Right lung (tissue), 5 donors: ENCODE data around the gene LRFN3. TPM values are rescaled to one million over a fixed set of nuclear protein-coding genes. Genes with fewer than 3 reads are reported as not detected.
"Not testable (repeated sequence)": the region's sequence is repeated elsewhere in the genome, so short reads cannot be mapped to it uniquely, and the experiment has no call there.

Experiments
- DNase-seq, 2 donors: peaks; one replicate each; pipeline ENCODE4 v3.0.0-alpha.2; 2013
- polyA plus RNA-seq, 5 donors: library from polyadenylated mRNA; unstranded; fragments of 120-200 nt; gene quantifications; one replicate each; pipeline versions ENCODE4 v1.2.1 to v1.2.3, GENCODE V29; 2013; ENCODE audit warnings: inconsistent platforms in 1 of 5, low replicate concordance in 1 of 5; ENCODE audit not compliant: insufficient read length in 5 of 5, insufficient read depth in 1 of 5

LRFN3 gene
- polyA plus RNA-seq, 5 donors: 6.5 to 18.2 (median 7.7) TPM

- DNase-seq: peak; percentile 54 to 55
Measured at GRCh38 chr19:35963514-35963913, 27.3 kb downstream of the LRFN3 start.

- DNase-seq: no peak
Measured at GRCh38 chr19:35966771-35967170, 30.6 kb downstream of the LRFN3 start.

GRCh38 chr19:35973487-35973886, 37.3 kb downstream of the LRFN3 start:
- DNase-seq: no peak

GRCh38 chr19:35975608-35976214, 39.5 kb downstream of the LRFN3 start:
- DNase-seq: no peak

GRCh38 chr19:35977446-35978222, 41.5 kb downstream of the LRFN3 start:
- no peak for DNase-seq

GRCh38 chr19:35978271-35978670, 42.1 kb downstream of the LRFN3 start:
- no peak for DNase-seq

- DNase-seq: no peak
Measured at GRCh38 chr19:35978832-35979365, 42.7 kb downstream of the LRFN3 start.

GRCh38 chr19:35980997-35981396, 44.8 kb downstream of the LRFN3 start:
- not testable (repeated sequence) for DNase-seq

- DNase-seq: no peak
Measured at GRCh38 chr19:35983177-35983576, 47.0 kb downstream of the LRFN3 start.

- DNase-seq: no peak
Measured at GRCh38 chr19:35986111-35986510, 49.9 kb downstream of the LRFN3 start.

GRCh38 chr19:35986664-35987570, 50.7 kb downstream of the LRFN3 start:
- no peak for DNase-seq

- no peak for DNase-seq
Measured at GRCh38 chr19:35987571-35987896, 51.4 kb downstream of the LRFN3 start.

- no peak for DNase-seq
Measured at GRCh38 chr19:35988824-35989223, 52.6 kb downstream of the LRFN3 start.

GRCh38 chr19:35990156-35990555, 54.0 kb downstream of the LRFN3 start:
- DNase-seq: no peak

- no peak for DNase-seq
Measured at GRCh38 chr19:35990771-35991730, 54.9 kb downstream of the LRFN3 start.

- DNase-seq: no peak
Measured at GRCh38 chr19:35991731-35992450, 55.7 kb downstream of the LRFN3 start.

GRCh38 chr19:35992907-35993765, 57.0 kb downstream of the LRFN3 start:
- no peak for DNase-seq

GRCh38 chr19:35993923-35994598, 57.9 kb downstream of the LRFN3 start:
- no peak for DNase-seq
